ENCODE data around the gene CDC42EP1.

GRCh38 chr22:37564111-37564711, 3.9 kb downstream of the CDC42EP1 start:
- TF ChIP-seq, protein P1, sequence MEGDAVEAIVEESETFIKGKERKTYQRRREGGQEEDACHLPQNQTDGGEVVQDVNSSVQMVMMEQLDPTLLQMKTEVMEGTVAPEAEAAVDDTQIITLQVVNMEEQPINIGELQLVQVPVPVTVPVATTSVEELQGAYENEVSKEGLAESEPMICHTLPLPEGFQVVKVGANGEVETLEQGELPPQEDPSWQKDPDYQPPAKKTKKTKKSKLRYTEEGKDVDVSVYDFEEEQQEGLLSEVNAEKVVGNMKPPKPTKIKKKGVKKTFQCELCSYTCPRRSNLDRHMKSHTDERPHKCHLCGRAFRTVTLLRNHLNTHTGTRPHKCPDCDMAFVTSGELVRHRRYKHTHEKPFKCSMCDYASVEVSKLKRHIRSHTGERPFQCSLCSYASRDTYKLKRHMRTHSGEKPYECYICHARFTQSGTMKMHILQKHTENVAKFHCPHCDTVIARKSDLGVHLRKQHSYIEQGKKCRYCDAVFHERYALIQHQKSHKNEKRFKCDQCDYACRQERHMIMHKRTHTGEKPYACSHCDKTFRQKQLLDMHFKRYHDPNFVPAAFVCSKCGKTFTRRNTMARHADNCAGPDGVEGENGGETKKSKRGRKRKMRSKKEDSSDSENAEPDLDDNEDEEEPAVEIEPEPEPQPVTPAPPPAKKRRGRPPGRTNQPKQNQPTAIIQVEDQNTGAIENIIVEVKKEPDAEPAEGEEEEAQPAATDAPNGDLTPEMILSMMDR (IDR thresholded peaks at IDR 0.05), result no peak
- TF ChIP-seq EZH2 (IDR thresholded peaks at IDR 0.05; ENCODE audit: borderline replicate concordance, insufficient read depth, low read depth, low read length, poor library complexity, severe bottlenecking), result no peak
